ENCODE results near the gene MYO1H. TPM values are rescaled to one million over a fixed set of nuclear protein-coding genes. Genes with fewer than 3 reads are reported as not detected.

The MYO1H gene
- total and polyA plus RNA-seq, 8 donors, result 0.20 to 0.93 (median 0.32) TPM

DNA sequence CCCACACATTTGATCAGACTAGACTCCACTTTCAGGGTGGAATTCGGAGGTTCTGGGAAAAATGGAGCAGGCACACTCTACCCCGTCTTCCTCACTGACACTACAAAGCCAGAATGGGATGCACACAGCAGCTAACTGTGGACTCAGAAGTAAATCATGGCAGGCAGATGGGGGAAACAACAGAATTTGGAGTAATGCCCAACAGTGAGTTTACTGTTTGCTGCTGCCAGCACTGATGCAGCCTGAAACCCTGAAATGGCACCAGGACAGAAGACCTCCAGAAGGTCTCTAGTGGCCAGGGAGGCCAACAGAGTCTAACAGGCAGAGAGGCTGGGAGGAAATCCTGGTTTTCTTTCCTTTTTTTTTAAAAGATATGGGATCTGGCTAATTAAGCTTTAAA is 104.8 kb downstream of the MYO1H start:
- Histone ChIP-seq H3K36me3 (peaks cover 0 to 100% of the 10 kb centered on the region in 2 donors), H3K27me3 (no peaks in the 10 kb centered on the region), H3K9me3 (no peaks in the 10 kb centered on the region), H3K27ac (no peak overlapping the region), H3K4me3 (no peak overlapping the region), H3K4me1 (peaks cover 0 to 1% of the 10 kb centered on the region in 2 donors)
- intact Hi-C loops (cut with DNase I), result no loop called here
- DNase-seq (no peak), ATAC-seq (no peak)
- TF ChIP-seq, protein P1, sequence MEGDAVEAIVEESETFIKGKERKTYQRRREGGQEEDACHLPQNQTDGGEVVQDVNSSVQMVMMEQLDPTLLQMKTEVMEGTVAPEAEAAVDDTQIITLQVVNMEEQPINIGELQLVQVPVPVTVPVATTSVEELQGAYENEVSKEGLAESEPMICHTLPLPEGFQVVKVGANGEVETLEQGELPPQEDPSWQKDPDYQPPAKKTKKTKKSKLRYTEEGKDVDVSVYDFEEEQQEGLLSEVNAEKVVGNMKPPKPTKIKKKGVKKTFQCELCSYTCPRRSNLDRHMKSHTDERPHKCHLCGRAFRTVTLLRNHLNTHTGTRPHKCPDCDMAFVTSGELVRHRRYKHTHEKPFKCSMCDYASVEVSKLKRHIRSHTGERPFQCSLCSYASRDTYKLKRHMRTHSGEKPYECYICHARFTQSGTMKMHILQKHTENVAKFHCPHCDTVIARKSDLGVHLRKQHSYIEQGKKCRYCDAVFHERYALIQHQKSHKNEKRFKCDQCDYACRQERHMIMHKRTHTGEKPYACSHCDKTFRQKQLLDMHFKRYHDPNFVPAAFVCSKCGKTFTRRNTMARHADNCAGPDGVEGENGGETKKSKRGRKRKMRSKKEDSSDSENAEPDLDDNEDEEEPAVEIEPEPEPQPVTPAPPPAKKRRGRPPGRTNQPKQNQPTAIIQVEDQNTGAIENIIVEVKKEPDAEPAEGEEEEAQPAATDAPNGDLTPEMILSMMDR (IDR thresholded peaks at IDR 0.05), result no peak

DNA sequence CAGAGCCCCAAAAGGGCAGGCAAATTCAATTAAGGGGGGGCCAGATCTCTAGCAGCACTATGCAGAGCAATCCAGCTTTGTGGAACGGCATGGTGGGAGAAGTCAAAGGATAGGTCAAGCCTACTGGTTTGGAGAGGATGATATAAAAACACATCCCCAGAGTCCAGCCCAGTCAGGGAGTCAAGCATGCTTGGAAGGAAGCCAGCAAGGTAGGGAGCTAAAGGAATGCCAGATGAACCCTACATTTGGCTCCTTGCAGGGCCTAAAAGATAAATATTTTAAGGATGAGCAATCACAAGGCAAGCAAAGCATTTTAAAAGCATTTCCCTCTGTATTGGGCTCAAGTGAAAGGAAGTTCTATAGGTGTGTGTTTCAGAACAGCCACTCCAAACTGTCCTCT is 108.0 kb downstream of the MYO1H start:
- no peaks in the 10 kb centered on the region for H3K9me3 ChIP-seq
- no peak overlapping the region for H3K27ac ChIP-seq
- H3K4me3 ChIP-seq, result no peak overlapping the region
- no peak for ATAC-seq
- TF ChIP-seq, protein P1 (IDR thresholded peaks at IDR 0.05), result no peak
- no peaks in the 10 kb centered on the region for H3K27me3 ChIP-seq
- H3K36me3 ChIP-seq, result peaks cover 0 to 93% of the 10 kb centered on the region in 2 donors
- intact Hi-C loops (cut with DNase I), result no loop called here
- peaks cover 19 to 31% of the 10 kb centered on the region in 2 donors for H3K4me1 ChIP-seq
- no peak for DNase-seq

DNA sequence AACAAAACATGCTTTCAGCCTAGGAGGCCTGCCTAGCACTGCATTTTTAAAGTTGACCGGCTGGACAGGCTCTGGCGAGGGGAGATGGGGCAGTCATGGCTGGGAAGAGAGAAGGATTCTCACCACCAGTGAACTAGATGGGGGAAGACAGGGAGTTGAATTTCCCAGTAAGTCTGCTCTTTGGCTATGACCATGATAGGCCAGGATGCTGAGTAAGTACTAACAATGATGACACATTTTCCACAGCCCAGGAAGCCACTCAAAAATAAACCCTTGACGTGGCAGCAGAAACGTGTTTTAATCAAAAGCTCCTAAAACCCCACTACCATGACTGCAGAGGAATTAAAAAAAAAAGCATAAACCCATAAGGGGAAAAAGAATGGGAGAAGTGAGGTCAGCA is 110.4 kb downstream of the MYO1H start:
- TF ChIP-seq, protein P1 (IDR thresholded peaks at IDR 0.05), result no peak
- Histone ChIP-seq H3K27ac (peak overlapping the region; percentile 38 to 94), H3K27me3 (no peaks in the 10 kb centered on the region), H3K4me1 (peaks cover 43 to 55% of the 10 kb centered on the region in 2 donors), H3K36me3 (peaks cover 0 to 69% of the 10 kb centered on the region in 2 donors), H3K4me3 (no peak overlapping the region), H3K9me3 (no peaks in the 10 kb centered on the region)
- DNase-seq (no peak), ATAC-seq (no peak)
- intact Hi-C loops (cut with DNase I), result no loop called here

DNA sequence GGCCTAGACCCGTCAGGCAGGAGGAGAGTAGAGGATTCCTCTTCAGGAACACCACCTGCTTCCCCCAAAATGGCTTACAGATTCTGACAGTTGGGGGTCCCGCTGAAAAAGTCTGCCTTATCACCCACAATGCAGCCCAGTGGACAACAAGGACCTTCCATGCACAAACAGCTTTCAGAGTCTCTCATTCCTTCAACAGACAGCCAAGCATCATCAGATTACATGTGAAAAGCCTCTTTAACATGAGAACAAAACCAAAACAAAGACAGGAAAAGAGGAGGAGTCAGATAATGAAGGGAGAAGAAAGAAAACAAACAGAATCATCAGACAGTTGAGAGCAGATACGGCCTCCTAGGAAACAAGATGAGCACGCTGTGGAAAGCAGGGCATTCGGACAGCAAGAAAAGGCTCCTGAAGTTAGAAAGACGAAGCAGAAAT is 111.1 kb downstream of the MYO1H start:
- ATAC-seq (no peak), DNase-seq (no peak)
- peak overlapping the region; percentile 38 to 94 for H3K27ac ChIP-seq
- intact Hi-C loops (cut with DNase I), result no loop called here
- TF ChIP-seq, protein P1 (IDR thresholded peaks at IDR 0.05), result no peak
- H3K4me3 ChIP-seq, result no peak overlapping the region
- H3K36me3 ChIP-seq, result peaks cover 0 to 62% of the 10 kb centered on the region in 2 donors
- H3K4me1 ChIP-seq, result peaks cover 49 to 62% of the 10 kb centered on the region in 2 donors
- no peaks in the 10 kb centered on the region for H3K27me3 ChIP-seq
- no peaks in the 10 kb centered on the region for H3K9me3 ChIP-seq

DNA sequence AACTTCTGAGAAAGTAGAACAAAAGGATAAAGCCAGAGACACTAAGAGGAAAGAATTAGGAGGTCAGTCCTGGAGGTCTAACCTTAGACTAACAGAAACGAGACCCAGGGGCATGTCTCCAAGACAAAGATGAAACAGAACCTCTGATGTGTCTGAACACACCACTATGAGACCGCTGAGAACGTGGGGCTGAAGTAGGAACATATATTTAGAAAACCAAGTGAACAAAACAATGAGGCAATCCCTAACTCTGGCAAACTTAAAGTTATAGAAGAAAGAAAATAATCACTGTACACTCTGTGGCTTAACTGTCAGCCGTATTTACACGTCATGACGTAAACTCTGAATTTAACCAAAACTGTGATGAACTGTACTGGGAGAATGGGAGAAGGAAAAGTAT is 111.5 kb downstream of the MYO1H start:
- no peak for DNase-seq
- no peak for ATAC-seq
- Histone ChIP-seq H3K27me3 (no peaks in the 10 kb centered on the region), H3K4me3 (no peak overlapping the region), H3K36me3 (peaks cover 0 to 57% of the 10 kb centered on the region in 2 donors), H3K9me3 (no peaks in the 10 kb centered on the region), H3K27ac (peak overlapping the region; percentile 38 to 94), H3K4me1 (peaks cover 53 to 67% of the 10 kb centered on the region in 2 donors)
- intact Hi-C loops (cut with DNase I), result no loop called here
- TF ChIP-seq, protein P1 (IDR thresholded peaks at IDR 0.05), result no peak

Data from left lung (tissue), 10 donors.